COR-L47 (cell line): ENCODE measurements around the gene CD19.

ENCODE experiments used
- DNase-seq: peaks from one replicate; lab custom pipeline; 2025; lab: John Stamatoyannopoulos, UW

The CD19 gene

DNA sequence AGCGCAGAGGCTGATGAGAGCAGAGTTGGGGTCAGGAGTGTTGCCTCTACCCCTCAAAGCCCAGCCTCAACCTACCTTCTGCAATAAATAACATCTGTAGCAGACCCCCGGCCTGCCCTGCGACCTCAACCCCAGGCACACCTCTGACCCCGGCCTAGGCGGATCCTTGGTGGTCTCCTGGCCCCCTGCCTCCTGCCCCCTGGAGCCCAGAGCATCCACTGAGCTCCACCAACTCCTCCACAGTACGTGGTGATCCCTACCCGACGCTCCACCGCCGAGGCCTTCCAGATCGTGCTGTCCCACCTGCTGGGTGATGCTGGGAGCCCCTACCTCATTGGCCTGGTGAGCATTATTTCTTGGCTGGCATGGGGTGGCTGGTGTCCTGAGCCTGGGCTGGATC, 51.2 kb downstream of the CD19 start:
- DNase-seq, result no peak

DNA sequence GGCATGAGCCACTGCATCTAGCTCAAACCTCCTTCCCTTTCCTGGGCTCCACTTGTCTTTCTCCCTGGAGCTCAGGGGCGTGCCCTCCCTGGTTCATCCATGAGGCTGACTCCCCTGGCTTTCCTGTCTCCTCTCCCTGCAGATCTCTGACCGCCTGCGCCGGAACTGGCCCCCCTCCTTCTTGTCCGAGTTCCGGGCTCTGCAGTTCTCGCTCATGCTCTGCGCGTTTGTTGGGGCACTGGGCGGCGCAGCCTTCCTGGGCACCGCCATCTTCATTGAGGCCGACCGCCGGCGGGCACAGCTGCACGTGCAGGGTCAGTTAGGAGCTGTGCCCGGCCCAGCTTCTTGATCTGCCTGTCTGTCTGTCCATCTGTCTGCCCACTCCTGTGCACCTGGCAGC, 51.9 kb downstream of the CD19 start:
- DNase-seq, result no peak

DNA sequence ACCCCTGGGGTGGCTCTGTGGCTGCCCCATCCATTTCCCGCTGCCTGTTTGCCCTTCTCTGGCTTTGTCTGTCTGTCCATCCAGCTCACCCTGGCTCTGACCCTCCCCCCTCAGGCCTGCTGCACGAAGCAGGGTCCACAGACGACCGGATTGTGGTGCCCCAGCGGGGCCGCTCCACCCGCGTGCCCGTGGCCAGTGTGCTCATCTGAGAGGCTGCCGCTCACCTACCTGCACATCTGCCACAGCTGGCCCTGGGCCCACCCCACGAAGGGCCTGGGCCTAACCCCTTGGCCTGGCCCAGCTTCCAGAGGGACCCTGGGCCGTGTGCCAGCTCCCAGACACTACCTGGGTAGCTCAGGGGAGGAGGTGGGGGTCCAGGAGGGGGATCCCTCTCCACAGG, 52.3 kb downstream of the CD19 start:
- no peak for DNase-seq

DNA sequence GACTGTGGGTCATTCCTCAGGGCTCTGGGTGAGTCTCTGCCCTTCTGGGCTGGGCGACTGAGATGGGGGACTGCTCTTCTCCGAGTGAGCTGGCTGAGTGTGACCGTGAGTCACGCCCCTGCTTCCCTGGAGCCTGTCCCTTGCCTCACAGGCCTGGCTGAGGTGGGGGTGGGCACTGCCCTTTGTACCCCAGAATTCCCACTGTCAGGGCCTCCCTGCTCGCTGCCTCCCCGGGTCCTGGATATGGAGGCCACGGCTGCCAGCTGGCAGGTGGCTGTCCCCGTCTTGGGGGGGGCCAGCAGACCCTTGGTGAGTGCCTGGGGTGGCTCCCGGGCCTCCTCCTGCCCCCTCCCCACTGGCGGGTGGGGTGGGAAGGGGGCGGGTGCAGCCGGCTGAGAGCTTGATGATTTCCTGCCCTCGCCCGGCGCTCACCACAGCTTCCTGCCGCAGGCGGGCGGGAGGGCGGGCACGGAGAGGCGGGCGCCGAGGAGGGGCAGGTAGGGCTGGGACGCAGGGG, 52.9 kb downstream of the CD19 start, which contains the start of gene LAT:
Gene LAT (plus strand): TSS at position 434 of the 517 bp plus-strand sequence. CDS start 366 bp downstream, outside the sequence.
- no peak for DNase-seq

DNA sequence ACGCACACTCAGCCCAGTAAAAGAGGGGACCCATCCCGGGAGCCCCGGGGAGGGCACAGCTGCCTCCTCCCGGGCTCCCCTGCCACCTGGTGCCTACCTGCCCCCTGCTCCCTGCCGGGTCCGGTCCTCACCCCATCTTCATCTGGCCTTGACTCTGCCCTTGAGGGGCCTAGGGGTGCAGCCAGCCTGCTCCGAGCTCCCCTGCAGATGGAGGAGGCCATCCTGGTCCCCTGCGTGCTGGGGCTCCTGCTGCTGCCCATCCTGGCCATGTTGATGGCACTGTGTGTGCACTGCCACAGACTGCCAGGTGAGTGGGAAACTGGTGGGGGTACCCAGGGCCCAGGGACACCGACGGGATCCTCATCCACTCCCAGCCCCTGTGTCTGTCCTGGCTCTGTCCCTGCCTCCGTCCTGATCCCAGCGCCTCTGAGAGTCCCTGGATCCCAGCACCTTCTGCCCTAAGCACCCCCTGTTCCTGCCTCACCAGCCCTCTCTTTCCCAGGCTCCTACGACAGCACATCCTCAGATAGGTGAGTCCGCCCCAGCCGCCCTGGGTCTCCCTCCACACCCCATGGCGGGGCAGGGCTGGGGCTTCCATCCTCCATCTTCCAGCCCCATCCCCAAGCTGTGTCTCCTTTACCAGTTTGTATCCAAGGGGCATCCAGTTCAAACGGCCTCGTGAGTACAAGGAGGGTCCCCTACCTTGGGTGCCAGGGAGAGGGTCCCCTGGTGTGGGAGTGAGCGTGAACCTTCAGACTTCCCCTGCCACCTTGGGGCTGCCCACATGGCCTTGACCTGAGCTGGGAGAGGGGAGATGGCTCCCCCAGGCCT, 53.7 kb downstream of the CD19 start:
- DNase-seq, result no peak

DNA sequence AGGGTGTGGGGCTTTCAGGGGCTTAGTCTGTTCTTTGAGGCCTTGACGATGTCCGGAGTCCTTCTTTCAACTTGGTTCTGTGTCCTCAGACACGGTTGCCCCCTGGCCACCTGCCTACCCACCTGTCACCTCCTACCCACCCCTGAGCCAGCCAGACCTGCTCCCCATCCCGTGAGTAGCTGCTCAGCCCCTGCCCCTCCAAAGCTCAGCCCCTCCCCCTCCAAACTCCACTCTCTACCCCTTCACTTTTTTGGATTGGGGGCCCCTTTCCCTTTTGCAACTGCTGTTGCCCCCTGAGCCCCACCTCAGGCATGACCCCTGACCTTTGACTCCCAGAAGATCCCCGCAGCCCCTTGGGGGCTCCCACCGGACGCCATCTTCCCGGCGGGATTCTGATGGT, 54.3 kb downstream of the CD19 start:
- no peak for DNase-seq

DNA sequence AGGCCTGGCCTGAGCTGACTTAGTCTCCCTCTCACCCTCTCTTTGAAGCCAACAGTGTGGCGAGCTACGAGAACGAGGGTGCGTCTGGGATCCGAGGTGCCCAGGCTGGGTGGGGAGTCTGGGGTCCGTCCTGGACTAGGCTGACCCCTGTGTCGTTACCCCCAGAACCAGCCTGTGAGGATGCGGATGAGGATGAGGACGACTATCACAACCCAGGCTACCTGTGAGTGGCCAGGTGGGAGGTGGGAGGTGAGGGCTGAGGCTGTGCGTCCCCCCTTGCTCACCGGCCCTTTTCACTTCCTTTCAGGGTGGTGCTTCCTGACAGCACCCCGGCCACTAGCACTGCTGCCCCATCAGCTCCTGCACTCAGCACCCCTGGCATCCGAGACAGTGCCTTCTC, 54.7 kb downstream of the CD19 start:
- no peak for DNase-seq

DNA sequence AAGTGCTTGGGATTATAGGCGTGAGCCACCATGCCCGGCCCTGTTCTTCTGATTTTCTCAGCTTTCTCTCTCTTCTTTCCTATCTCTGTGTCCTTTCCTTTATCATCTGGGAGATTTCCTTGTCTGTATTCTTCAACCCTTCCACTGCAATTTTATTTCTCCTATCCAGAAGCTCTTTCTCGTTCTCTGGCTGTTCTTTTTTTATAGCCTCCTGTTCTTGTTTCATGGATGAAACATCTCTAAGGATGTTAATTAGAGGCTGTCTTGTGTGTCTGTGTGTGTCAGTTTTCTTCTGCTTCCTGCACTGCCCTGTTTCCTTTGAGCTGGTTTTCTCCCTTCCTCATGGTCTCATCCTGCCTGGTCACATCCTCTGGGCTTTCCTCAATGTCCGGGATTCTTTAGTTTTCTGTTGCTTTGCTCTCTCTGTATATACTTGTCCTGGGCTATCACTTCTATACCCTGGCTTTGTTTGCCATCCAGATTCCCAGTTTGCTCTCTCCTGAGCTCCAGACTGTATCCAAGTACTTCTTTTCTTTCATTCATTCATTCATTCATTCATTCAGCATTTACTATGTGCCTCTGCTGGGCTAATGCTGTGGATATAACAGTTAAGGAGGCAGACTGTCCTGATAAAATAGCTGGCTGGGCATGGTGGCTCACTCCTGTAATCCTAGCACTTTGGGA, 55.5 kb downstream of the CD19 start:
- no peak for DNase-seq
